KBM-7 (cell line): Measurements from ENCODE around the gene TTC13.

Experiments used
- DNase-seq: peaks from one replicate; pipeline ENCODE4 v3.0.0-alpha.2; 2015
- in situ Hi-C: fragments of 300-500 bp; cut with MboI; formaldehyde crosslinking; loops from 2 replicates; pipeline ENCODE4 v1.14.3; 2020; ENCODE audit warnings: low sequenced_read_pairs, low pct_unique_long_range_greater_than_20kb, mixed read lengths

The TTC13 gene

GRCh38 chr1:230864441-230864840 lies 114.2 kb downstream of the TTC13 start:
- DNase-seq: peak; percentile 6
- in situ Hi-C loops: no loop called here

GRCh38 chr1:230863449-230863848 lies 115.2 kb downstream of the TTC13 start:
- peak; percentile 72 for DNase-seq
- in situ Hi-C loops: no loop called here

- no peak for DNase-seq
Measured at GRCh38 chr1:230861970-230862595, 116.6 kb downstream of the TTC13 start.

GRCh38 chr1:230861489-230861888 lies 117.2 kb downstream of the TTC13 start:
- DNase-seq: no peak

More at GRCh38 chr1:230861970-230862595, 116.6 kb downstream of the TTC13 start:
- in situ Hi-C loops: no loop called here

GRCh38 chr1:230860617-230861384 lies 117.9 kb downstream of the TTC13 start:
- in situ Hi-C loops: no loop called here
- DNase-seq: no peak

More at GRCh38 chr1:230861489-230861888, 117.2 kb downstream of the TTC13 start:
- in situ Hi-C loops: no loop called here

- no peak for DNase-seq
Measured at GRCh38 chr1:230858918-230859729, 119.5 kb downstream of the TTC13 start.

GRCh38 chr1:230858236-230858820 lies 120.3 kb downstream of the TTC13 start:
- DNase-seq: no peak
- in situ Hi-C loops: no loop called here

More at GRCh38 chr1:230858918-230859729, 119.5 kb downstream of the TTC13 start:
- in situ Hi-C loops: no loop called here

- in situ Hi-C loops: no loop called here
- DNase-seq: no peak
Measured at GRCh38 chr1:230857822-230858221, 120.8 kb downstream of the TTC13 start.

GRCh38 chr1:230857077-230857476 lies 121.6 kb downstream of the TTC13 start:
- in situ Hi-C loops: no loop called here
- DNase-seq: no peak
